Neural cell (in vitro differentiated cells): Measurements from ENCODE around the gene PTH. TPM values are rescaled to one million over a fixed set of nuclear protein-coding genes. Genes with fewer than 3 reads are reported as not detected.

Source experiments
- H2AFZ ChIP-seq: fragments of 200-600, 300-800 bp; sonication (generic), shearing (Covaris generic); 2 replicates; pipeline ENCODE4 v1.6.0; 2014; ENCODE audit warnings: low read depth, mild to moderate bottlenecking, antibody characterized with exemption, low read length, moderate library complexity
- H3F3A ChIP-seq: fragments of 200-600 bp; shearing (Covaris generic); 2 replicates; pipeline ENCODE4 v1.6.1; 2016; ENCODE audit warnings: mild to moderate bottlenecking, moderate library complexity, mixed read lengths, antibody characterized with exemption, low read length; ENCODE audit not compliant: insufficient read depth, poor library complexity, severe bottlenecking
- H3K27ac ChIP-seq: fragments of 200-600, 300-800 bp; sonication (generic), shearing (Covaris generic); 2 replicates; pipeline ENCODE4 v1.5.1; 2014; ENCODE audit warnings: mild to moderate bottlenecking, low read length, moderate library complexity
- H3K27me3 ChIP-seq: fragments of 300-800, 200-600 bp; sonication (generic), shearing (Covaris generic); 2 replicates; pipeline ENCODE4 v1.6.0; 2014; ENCODE audit warnings: mild to moderate bottlenecking, low read depth, low read length, moderate library complexity; ENCODE audit not compliant: insufficient read depth
- H3K36me3 ChIP-seq: fragments of 300-800, 200-600 bp; sonication (generic), shearing (Covaris generic); 2 replicates; pipeline ENCODE4 v1.5.1; 2014; ENCODE audit warnings: mild to moderate bottlenecking, antibody characterized with exemption, low read length, moderate library complexity; ENCODE audit not compliant: insufficient read depth
- H3K4me2 ChIP-seq: fragments of 300-800, 200-600 bp; sonication (generic), shearing (Covaris generic); 2 replicates; pipeline ENCODE4 v1.6.0; 2014; ENCODE audit warnings: mild to moderate bottlenecking, low read length
- H3K4me3 ChIP-seq: fragments of 300-800, 200-600 bp; sonication (generic), shearing (Covaris generic); 2 replicates; pipeline ENCODE4 v1.5.1; 2014; ENCODE audit warnings: mild to moderate bottlenecking, low read length, moderate library complexity
- H3K79me2 ChIP-seq: fragments of 200-600 bp; shearing (Covaris generic); replicated peaks from 2 replicates; pipeline ENCODE4 v1.6.0; 2014; ENCODE audit warnings: mild to moderate bottlenecking, low read length, moderate library complexity; ENCODE audit not compliant: insufficient read depth
- H3K9ac ChIP-seq: fragments of 300-800, 200-600 bp; sonication (generic), shearing (Covaris generic); 2 replicates; pipeline ENCODE4 v1.6.1; 2016; ENCODE audit warnings: mild to moderate bottlenecking, low read length, mixed read lengths
- H3K9me2 ChIP-seq: fragments of 200-600 bp; shearing (Covaris generic); 2 replicates; pipeline ENCODE4 v1.6.1; 2016; ENCODE audit warnings: mild to moderate bottlenecking, low read length, mixed read lengths; ENCODE audit not compliant: insufficient read depth
- H3K9me3 ChIP-seq: fragments of 200-600, 300-800 bp; sonication (generic), shearing (Covaris generic); 2 replicates; pipeline ENCODE4 v1.6.1; 2016; ENCODE audit warnings: mild to moderate bottlenecking, mixed run types, low read length, moderate library complexity, mixed read lengths
- H4K20me1 ChIP-seq: fragments of 200-600 bp; shearing (Covaris generic); 2 replicates; pipeline ENCODE4 v1.6.1; 2016; ENCODE audit warnings: mild to moderate bottlenecking, mixed run types; ENCODE audit not compliant: insufficient read depth
- CTCF ChIP-seq: fragments of 450-650 bp; IDR thresholded peaks from 2 replicates; pipeline ENCODE4 v1.5.1; 2014; ENCODE audit warnings: antibody characterized with exemption, mild to moderate bottlenecking, moderate library complexity; ENCODE audit not compliant: poor library complexity, severe bottlenecking
- EP300 ChIP-seq: fragments of 450-650 bp; conservative IDR thresholded peaks from 2 replicates; pipeline ENCODE4 v1.6.1; 2014; ENCODE audit warnings: antibody characterized with exemption, mild to moderate bottlenecking, moderate library complexity; ENCODE audit not compliant: poor library complexity, severe bottlenecking
- EZH2 ChIP-seq: fragments of 200-600, 300-800 bp; shearing (Covaris generic), sonication (generic); IDR thresholded peaks from 2 replicates; pipeline ENCODE4 v1.6.1; 2014; ENCODE audit warnings: antibody characterized with exemption, low read length, borderline replicate concordance, mild to moderate bottlenecking; ENCODE audit not compliant: insufficient read depth, poor library complexity, severe bottlenecking
- MXI1 ChIP-seq: fragments of 450-650 bp; conservative IDR thresholded peaks from 2 replicates; pipeline ENCODE4 v1.6.1; 2014; ENCODE audit warnings: antibody characterized with exemption, mild to moderate bottlenecking; ENCODE audit not compliant: poor library complexity, severe bottlenecking
- POLR2AphosphoS5 ChIP-seq: IDR thresholded peaks from 2 replicates; pipeline ENCODE4 v1.6.1; 2012
- RAD21 ChIP-seq: fragments of 450-650 bp; conservative IDR thresholded peaks from 2 replicates; pipeline ENCODE4 v1.6.1; 2014; ENCODE audit warnings: antibody characterized with exemption, mild to moderate bottlenecking, moderate library complexity
- REST ChIP-seq: IDR thresholded peaks from 2 replicates; pipeline ENCODE4 v1.6.1; 2012; ENCODE audit warnings: borderline replicate concordance
- SMC3 ChIP-seq: fragments of 450-650 bp; conservative IDR thresholded peaks from 2 replicates; pipeline ENCODE4 v1.6.1; 2014; ENCODE audit warnings: antibody characterized with exemption, mild to moderate bottlenecking, moderate library complexity; ENCODE audit not compliant: poor library complexity
- TAF1 ChIP-seq: IDR thresholded peaks from 2 replicates; pipeline ENCODE4 v1.6.1; 2012; ENCODE audit warnings: low read depth
- polyA plus RNA-seq: library from polyadenylated mRNA; depleted of rRNA; stranded (reverse); fragments of >200 nt; gene quantifications from 2 replicates; pipeline ENCODE4 v1.2.3, GENCODE V29; 2014

The PTH gene
- polyA plus RNA-seq, 1 donor from 2014 or later = not detected

- H3K9me3 ChIP-seq = no peaks in the 10 kb centered on the region
- no peaks in the 10 kb centered on the region for H3K9me2 ChIP-seq
- H3K27me3 ChIP-seq = no peaks in the 10 kb centered on the region
- H3K4me2 ChIP-seq = peak within 1 kb of the TSS; percentile 74
- no peaks in the 10 kb centered on the region for H3K36me3 ChIP-seq
- H3K9ac ChIP-seq = peak within 1 kb of the TSS; percentile 99
- H3F3A ChIP-seq = no peaks in the 10 kb centered on the region
- peak within 1 kb of the TSS; percentile 96 for H2AFZ ChIP-seq
- TF ChIP-seq REST (peak; percentile 82), EZH2 (no peak), TAF1 (peak; percentile 76), RAD21 (no peak), SMC3 (no peak), EP300 (peak; percentile 36), POLR2AphosphoS5 (peak; percentile 89), MXI1 (peak; percentile 92)
- peak within 1 kb of the TSS; percentile 87 for H3K4me3 ChIP-seq
- H3K79me2 ChIP-seq = peaks cover 41% of the 10 kb centered on the region
- no peaks in the 10 kb centered on the region for H4K20me1 ChIP-seq
- peak within 1 kb of the TSS; percentile 98 for H3K27ac ChIP-seq
Observed at GRCh38 chr11:13462901-13463778, 32.7 kb downstream of the PTH start, which contains the start of gene BTBD10. TSS of gene BTBD10 (minus strand) at chr11:13463222. CDS start at chr11:13445124, 18,098 bp downstream.

DNA sequence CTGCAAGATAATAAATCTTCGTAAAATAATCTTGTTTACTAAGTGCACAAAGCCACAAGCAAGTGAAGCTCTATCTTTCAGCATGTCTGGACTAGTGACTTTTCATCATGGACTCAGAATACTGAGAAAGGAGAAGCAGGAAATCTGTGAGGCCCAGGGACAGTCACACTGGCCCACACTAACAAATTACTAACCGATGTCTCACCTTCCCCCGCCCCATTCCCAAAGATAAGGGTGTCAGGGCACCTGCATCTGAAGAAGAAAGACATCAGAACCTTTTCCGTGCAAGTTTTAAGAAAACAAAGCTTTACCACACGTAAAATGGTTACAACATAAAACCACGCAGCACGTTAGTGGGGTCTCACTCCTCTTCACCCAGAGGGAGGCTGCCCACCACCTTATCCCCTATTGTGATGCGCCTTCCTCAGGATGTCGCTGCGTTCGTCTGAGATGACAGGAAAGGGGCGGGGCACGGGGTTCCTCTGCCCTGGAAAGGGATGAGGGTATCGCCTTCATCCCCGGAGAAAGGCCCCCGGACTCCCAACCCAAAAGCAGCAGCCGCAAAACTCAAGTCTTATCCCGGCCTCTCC is 33.4 kb downstream of the PTH start:
- no peaks in the 10 kb centered on the region for H3K27me3 ChIP-seq
- H3K36me3 ChIP-seq = no peaks in the 10 kb centered on the region
- no peaks in the 10 kb centered on the region for H4K20me1 ChIP-seq
- no peaks in the 10 kb centered on the region for H3K9me3 ChIP-seq
- no peak for TF ChIP-seq POLR2AphosphoS5
- TF ChIP-seq CTCF = peak; percentile 48
- no peak for TF ChIP-seq EZH2
- TF ChIP-seq SMC3 = peak; percentile 12
- peak overlapping the region; percentile 87 for H3K4me3 ChIP-seq
- peaks cover 48% of the 10 kb centered on the region for H3K79me2 ChIP-seq
- H3K4me2 ChIP-seq = peak overlapping the region; percentile 74
- H3K27ac ChIP-seq = peak overlapping the region; percentile 98
- H3K9ac ChIP-seq = peak overlapping the region; percentile 99
- no peaks in the 10 kb centered on the region for H3K9me2 ChIP-seq
- no peaks in the 10 kb centered on the region for H3F3A ChIP-seq
- H2AFZ ChIP-seq = peak overlapping the region; percentile 96
